Liver (tissue), 9 donors: ENCODE data around the gene NAPSA. TPM values are rescaled to one million over a fixed set of nuclear protein-coding genes. Genes with fewer than 3 reads are reported as not detected.

Experiments used
- DNase-seq: peaks from one replicate; pipeline ENCODE4 v3.0.0-alpha.2; 2017; ENCODE audit warnings: low spot score
- H3K27ac ChIP-seq, 2 donors: one replicate each; pipeline ENCODE4 v1.7.0; 2013; ENCODE audit warnings: inconsistent platforms in 2 of 2, low read length in 2 of 2, control low read depth in 1 of 2, low read depth in 1 of 2, mild to moderate bottlenecking in 1 of 2
- H3K27me3 ChIP-seq, 4 donors: one replicate each; pipeline versions ENCODE4 v1.6.1 to v1.7.0; 2013; ENCODE audit warnings: low read length in 3 of 4, inconsistent platforms in 1 of 4, mild to moderate bottlenecking in 1 of 4, moderate library complexity in 1 of 4; ENCODE audit not compliant: control insufficient read depth in 4 of 4, insufficient read depth in 4 of 4
- H3K36me3 ChIP-seq, 4 donors: one replicate each; pipeline versions ENCODE4 v1.6.1 to v1.7.0; 2013; ENCODE audit warnings: low read length in 3 of 4, mild to moderate bottlenecking in 3 of 4, low read depth in 1 of 4, moderate library complexity in 1 of 4; ENCODE audit not compliant: control insufficient read depth in 4 of 4, insufficient read depth in 3 of 4
- H3K4me1 ChIP-seq, 4 donors: one replicate each; pipeline versions ENCODE4 v1.6.1 to v1.7.0; 2013; ENCODE audit warnings: low read length in 3 of 4, mild to moderate bottlenecking in 3 of 4, moderate library complexity in 1 of 4; ENCODE audit not compliant: control insufficient read depth in 4 of 4, insufficient read depth in 4 of 4
- H3K4me3 ChIP-seq, 3 donors: one replicate each; pipeline versions ENCODE4 v1.6.1 to v1.7.0; 2013; ENCODE audit warnings: low read length in 3 of 3, control low read depth in 1 of 3, low read depth in 1 of 3, mild to moderate bottlenecking in 1 of 3
- H3K9ac ChIP-seq, 2 donors: one replicate each; pipeline ENCODE4 v1.7.0; 2013; ENCODE audit warnings: low read length in 2 of 2, mild to moderate bottlenecking in 2 of 2, moderate library complexity in 2 of 2, control low read depth in 1 of 2, low read depth in 1 of 2
- H3K9me3 ChIP-seq, 4 donors: one replicate each; pipeline versions ENCODE4 v1.6.1 to v1.7.0; 2013; ENCODE audit warnings: low read length in 3 of 4; ENCODE audit not compliant: control insufficient read depth in 4 of 4
- ATF3 ChIP-seq: IDR thresholded peaks from 2 replicates; pipeline ENCODE4 v1.6.1; 2016; ENCODE audit warnings: antibody characterized with exemption
- CTCF ChIP-seq: fragments of 150-350 bp; IDR thresholded peaks from 2 replicates; pipeline ENCODE4 v1.5.1; 2017; ENCODE audit warnings: improper control_type of control experiment, low read depth, low read length; ENCODE audit not compliant: missing input control
- EGR1 ChIP-seq, 2 donors: IDR thresholded peaks; 2 replicates each; pipeline ENCODE4 v1.6.1; 2016 to 2018; ENCODE audit warnings: antibody characterized with exemption in 2 of 2, low read depth in 2 of 2
- GABPA ChIP-seq, 2 donors: IDR thresholded peaks in 1 of 2; conservative IDR thresholded peaks in 1 of 2; 2 replicates each; pipeline ENCODE4 v1.6.1; 2016; ENCODE audit warnings: antibody characterized with exemption in 2 of 2, mild to moderate bottlenecking in 1 of 2, moderate library complexity in 1 of 2
- HNF4G ChIP-seq: IDR thresholded peaks from 2 replicates; pipeline ENCODE4 v1.6.1; 2016; ENCODE audit warnings: antibody characterized with exemption
- JUND ChIP-seq, 2 donors: IDR thresholded peaks; 2 replicates each; pipeline ENCODE4 v1.6.1; 2016; ENCODE audit warnings: antibody characterized with exemption in 2 of 2
- REST ChIP-seq: IDR thresholded peaks from 2 replicates; pipeline ENCODE4 v1.6.1; 2016; ENCODE audit warnings: antibody characterized with exemption, mild to moderate bottlenecking
- RXRA ChIP-seq, 2 donors: IDR thresholded peaks; 2 replicates each; pipeline ENCODE4 v1.6.1; 2017 to 2018; ENCODE audit warnings: antibody characterized with exemption in 2 of 2, mild to moderate bottlenecking in 1 of 2
- SP1 ChIP-seq: IDR thresholded peaks from 2 replicates; pipeline ENCODE4 v1.6.1; 2018; ENCODE audit warnings: antibody characterized with exemption, mild to moderate bottlenecking
- TAF1 ChIP-seq: conservative IDR thresholded peaks from 2 replicates; pipeline ENCODE4 v1.6.1; 2016; ENCODE audit warnings: antibody characterized with exemption, mild to moderate bottlenecking
- YY1 ChIP-seq: IDR thresholded peaks from 2 replicates; pipeline ENCODE4 v1.6.1; 2016; ENCODE audit warnings: antibody characterized with exemption, mild to moderate bottlenecking
- WGBS: extraction: QIAGEN DNeasy Blood & Tissue Kit; methylation state at CpG from one replicate; pipeline ENCODE4 v1.1.7; 2013; 5-methylcytosine and 5-hydroxymethylcytosine counted together
- polyA plus RNA-seq, 2 donors: library from polyadenylated mRNA; stranded (reverse) in 1 of 2; unstranded in 1 of 2; fragments of 200-250 nt in 1 of 2; fragments of >200 nt in 1 of 2; fragmentation: Nextera tagmentation in 1 of 2; extraction: Ambion mirVana in 1 of 2; gene quantifications; one replicate each; pipeline versions ENCODE4 v1.2.1 to v1.2.3, GENCODE V29; 2013 to 2015
- total RNA-seq, 2 donors: library from RNA; depleted of rRNA; stranded (reverse); fragments of >200 nt; gene quantifications; one replicate each; pipeline ENCODE4 v1.2.3, GENCODE V29; 2014
- donor health status: healthy.
- donor health status: healthy.
- donor health status: healthy.
- donor health status: healthy.
- donor health status: healthy.

Gene NAPSA
- total and polyA plus RNA-seq, 4 donors, result 0.28 to 0.74 (median 0.54) TPM

- WGBS, result 90% methylated on average over 12 of the region's 12 CpGs
- peaks cover 9 to 19% (median 14%) of the 10 kb centered on the region in 4 donors for H3K4me1 ChIP-seq
- H3K9ac ChIP-seq, result no peak overlapping the region
- peaks cover 0 to 7% (median 1%) of the 10 kb centered on the region in 4 donors for H3K36me3 ChIP-seq
- H3K4me3 ChIP-seq, result no peak overlapping the region
- peaks cover 0 to 3% (median 0%) of the 10 kb centered on the region in 4 donors for H3K27me3 ChIP-seq
- H3K27ac ChIP-seq, result no peak overlapping the region
- H3K9me3 ChIP-seq, result no peaks in the 10 kb centered on the region
- DNase-seq, result no peak
- no peak for TF ChIP-seq CTCF
- no peak for TF ChIP-seq GABPA (IDR thresholded peaks at IDR 0.05 in 1 of 2, conservative IDR thresholded peaks at IDR 0.05 in 1 of 2)
- TF ChIP-seq RXRA (IDR thresholded peaks at IDR 0.05), result no peak
- TF ChIP-seq HNF4G, result no peak
- TF ChIP-seq YY1, result no peak
Measured at GRCh38 chr19:50322234-50322633, 43.2 kb downstream of the NAPSA start.

GRCh38 chr19:50321831-50322230, 43.6 kb downstream of the NAPSA start:
- Histone ChIP-seq H3K9ac (no peak overlapping the region), H3K4me1 (peaks cover 9 to 16% (median 12%) of the 10 kb centered on the region in 4 donors), H3K36me3 (peaks cover 0 to 7% (median 1%) of the 10 kb centered on the region in 4 donors), H3K27ac (no peak overlapping the region), H3K27me3 (no peaks in the 10 kb centered on the region), H3K4me3 (no peak overlapping the region), H3K9me3 (no peaks in the 10 kb centered on the region)
- 92% methylated on average over 4 of the region's 4 CpGs for WGBS
- no peak for DNase-seq
- TF ChIP-seq REST (no peak), RXRA (IDR thresholded peaks at IDR 0.05) (no peak)

- peaks cover 4 to 6% (median 5%) of the 10 kb centered on the region in 4 donors for H3K4me1 ChIP-seq
- peaks cover 0 to 7% (median 1%) of the 10 kb centered on the region in 4 donors for H3K36me3 ChIP-seq
- H3K27me3 ChIP-seq, result no peaks in the 10 kb centered on the region
- H3K9me3 ChIP-seq, result no peaks in the 10 kb centered on the region
- no peak overlapping the region for H3K27ac ChIP-seq
- WGBS, result 93% methylated on average over 20 of the region's 20 CpGs
- TF ChIP-seq EGR1 (IDR thresholded peaks at IDR 0.05; ENCODE audit: low read depth in 2 of 2) (no peak), JUND (IDR thresholded peaks at IDR 0.05) (no peak), HNF4G (no peak), ATF3 (no peak), SP1 (no peak), GABPA (IDR thresholded peaks at IDR 0.05 in 1 of 2, conservative IDR thresholded peaks at IDR 0.05 in 1 of 2) (no peak), RXRA (IDR thresholded peaks at IDR 0.05) (no peak), YY1 (no peak), TAF1 (no peak)
- no peak overlapping the region for H3K9ac ChIP-seq
- no peak overlapping the region for H3K4me3 ChIP-seq
- DNase-seq, result no peak
Measured at GRCh38 chr19:50320596-50320995, 44.8 kb downstream of the NAPSA start.
